T-helper 22 cell (primary cell): Measurements from ENCODE around the gene PLA2R1.
A peak's percentile ranks its signal among the peaks of the same experiment; 100 is the strongest.

ENCODE experiments used
- DNase-seq: peaks from one replicate; pipeline ENCODE4 v3.0.0-alpha.2; 2020; ENCODE audit warnings: low read depth

PLA2R1 gene

GRCh38 chr2:160062292-160063005 is at the start of gene PLA2R1:
Gene PLA2R1 (minus strand): TSS chr2:160062615. CDS start chr2:160062403, 212 bp downstream.
- no peak for DNase-seq

- DNase-seq, result no peak
Measured at GRCh38 chr2:160110674-160111239, 48.3 kb upstream of the PLA2R1 start.

GRCh38 chr2:160109939-160110673 is 47.7 kb upstream of the PLA2R1 start:
- peak; percentile 7 for DNase-seq

- no peak for DNase-seq
Measured at GRCh38 chr2:160109243-160109642, 46.8 kb upstream of the PLA2R1 start.

- no peak for DNase-seq
Measured at GRCh38 chr2:160108646-160109045, 46.2 kb upstream of the PLA2R1 start.

- no peak for DNase-seq
Measured at GRCh38 chr2:160105366-160105765, 43.0 kb upstream of the PLA2R1 start.

- no peak for DNase-seq
Measured at GRCh38 chr2:160104115-160104514, 41.7 kb upstream of the PLA2R1 start.

- no peak for DNase-seq
Measured at GRCh38 chr2:160097326-160097725, 34.9 kb upstream of the PLA2R1 start.

- no peak for DNase-seq
Measured at GRCh38 chr2:160096409-160096808, 34.0 kb upstream of the PLA2R1 start.

- DNase-seq, result no peak
Measured at GRCh38 chr2:160092445-160092844, 30.0 kb upstream of the PLA2R1 start.

- DNase-seq, result no peak
Measured at GRCh38 chr2:160091381-160091780, 29.0 kb upstream of the PLA2R1 start.

- DNase-seq, result no peak
Measured at GRCh38 chr2:160087854-160088745, 25.7 kb upstream of the PLA2R1 start.

GRCh38 chr2:160085662-160086061 is 23.2 kb upstream of the PLA2R1 start:
- no peak for DNase-seq

- DNase-seq, result no peak
Measured at GRCh38 chr2:160077912-160078810, 15.7 kb upstream of the PLA2R1 start.

GRCh38 chr2:160076914-160077313 is 14.5 kb upstream of the PLA2R1 start:
- DNase-seq, result no peak

GRCh38 chr2:160076241-160076640 is 13.8 kb upstream of the PLA2R1 start:
- no peak for DNase-seq

- DNase-seq, result no peak
Measured at GRCh38 chr2:160075171-160075570, 12.8 kb upstream of the PLA2R1 start.

GRCh38 chr2:160073284-160073888 is 11.0 kb upstream of the PLA2R1 start:
- DNase-seq, result no peak

GRCh38 chr2:160068906-160069305 is 6.5 kb upstream of the PLA2R1 start:
- DNase-seq, result no peak

GRCh38 chr2:160064916-160065315 is 2.5 kb upstream of the PLA2R1 start:
- no peak for DNase-seq
